Measurements from ENCODE around the gene MADCAM1.

Gene MADCAM1

DNA sequence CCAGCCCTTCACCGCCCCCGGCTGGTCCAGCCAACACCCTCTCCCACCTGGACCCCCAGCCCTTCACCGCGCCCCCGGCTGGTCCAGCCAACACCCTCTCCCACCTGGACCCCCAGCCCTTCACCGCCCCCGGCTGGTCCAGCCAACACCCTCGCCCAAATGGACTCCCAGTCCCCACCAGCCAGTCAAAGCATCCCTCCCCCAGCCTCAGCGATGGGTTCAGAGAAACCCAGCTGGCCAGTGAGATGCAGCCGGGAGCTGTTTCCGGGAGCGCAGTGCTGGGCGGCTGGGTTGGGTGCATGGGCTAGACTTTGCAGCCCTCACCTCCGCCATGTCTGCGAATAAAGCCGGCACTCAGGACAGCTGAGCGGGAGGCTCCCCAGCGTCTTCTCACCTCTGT is 28.7 kb downstream of the MADCAM1 start (continued):
- TF ChIP-seq, protein P1, sequence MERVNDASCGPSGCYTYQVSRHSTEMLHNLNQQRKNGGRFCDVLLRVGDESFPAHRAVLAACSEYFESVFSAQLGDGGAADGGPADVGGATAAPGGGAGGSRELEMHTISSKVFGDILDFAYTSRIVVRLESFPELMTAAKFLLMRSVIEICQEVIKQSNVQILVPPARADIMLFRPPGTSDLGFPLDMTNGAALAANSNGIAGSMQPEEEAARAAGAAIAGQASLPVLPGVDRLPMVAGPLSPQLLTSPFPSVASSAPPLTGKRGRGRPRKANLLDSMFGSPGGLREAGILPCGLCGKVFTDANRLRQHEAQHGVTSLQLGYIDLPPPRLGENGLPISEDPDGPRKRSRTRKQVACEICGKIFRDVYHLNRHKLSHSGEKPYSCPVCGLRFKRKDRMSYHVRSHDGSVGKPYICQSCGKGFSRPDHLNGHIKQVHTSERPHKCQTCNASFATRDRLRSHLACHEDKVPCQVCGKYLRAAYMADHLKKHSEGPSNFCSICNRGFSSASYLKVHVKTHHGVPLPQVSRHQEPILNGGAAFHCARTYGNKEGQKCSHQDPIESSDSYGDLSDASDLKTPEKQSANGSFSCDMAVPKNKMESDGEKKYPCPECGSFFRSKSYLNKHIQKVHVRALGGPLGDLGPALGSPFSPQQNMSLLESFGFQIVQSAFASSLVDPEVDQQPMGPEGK (CRISPR knock-in tag; IDR thresholded peaks at IDR 0.05; ENCODE audit: borderline replicate concordance), result no peak
- no peak for TF ChIP-seq ZFP30 (CRISPR knock-in tag; IDR thresholded peaks at IDR 0.05)
- TF ChIP-seq, protein P2, sequence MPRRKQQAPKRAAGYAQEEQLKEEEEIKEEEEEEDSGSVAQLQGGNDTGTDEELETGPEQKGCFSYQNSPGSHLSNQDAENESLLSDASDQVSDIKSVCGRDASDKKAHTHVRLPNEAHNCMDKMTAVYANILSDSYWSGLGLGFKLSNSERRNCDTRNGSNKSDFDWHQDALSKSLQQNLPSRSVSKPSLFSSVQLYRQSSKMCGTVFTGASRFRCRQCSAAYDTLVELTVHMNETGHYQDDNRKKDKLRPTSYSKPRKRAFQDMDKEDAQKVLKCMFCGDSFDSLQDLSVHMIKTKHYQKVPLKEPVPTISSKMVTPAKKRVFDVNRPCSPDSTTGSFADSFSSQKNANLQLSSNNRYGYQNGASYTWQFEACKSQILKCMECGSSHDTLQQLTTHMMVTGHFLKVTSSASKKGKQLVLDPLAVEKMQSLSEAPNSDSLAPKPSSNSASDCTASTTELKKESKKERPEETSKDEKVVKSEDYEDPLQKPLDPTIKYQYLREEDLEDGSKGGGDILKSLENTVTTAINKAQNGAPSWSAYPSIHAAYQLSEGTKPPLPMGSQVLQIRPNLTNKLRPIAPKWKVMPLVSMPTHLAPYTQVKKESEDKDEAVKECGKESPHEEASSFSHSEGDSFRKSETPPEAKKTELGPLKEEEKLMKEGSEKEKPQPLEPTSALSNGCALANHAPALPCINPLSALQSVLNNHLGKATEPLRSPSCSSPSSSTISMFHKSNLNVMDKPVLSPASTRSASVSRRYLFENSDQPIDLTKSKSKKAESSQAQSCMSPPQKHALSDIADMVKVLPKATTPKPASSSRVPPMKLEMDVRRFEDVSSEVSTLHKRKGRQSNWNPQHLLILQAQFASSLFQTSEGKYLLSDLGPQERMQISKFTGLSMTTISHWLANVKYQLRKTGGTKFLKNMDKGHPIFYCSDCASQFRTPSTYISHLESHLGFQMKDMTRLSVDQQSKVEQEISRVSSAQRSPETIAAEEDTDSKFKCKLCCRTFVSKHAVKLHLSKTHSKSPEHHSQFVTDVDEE (CRISPR knock-in tag; IDR thresholded peaks at IDR 0.05), result no peak

DNA sequence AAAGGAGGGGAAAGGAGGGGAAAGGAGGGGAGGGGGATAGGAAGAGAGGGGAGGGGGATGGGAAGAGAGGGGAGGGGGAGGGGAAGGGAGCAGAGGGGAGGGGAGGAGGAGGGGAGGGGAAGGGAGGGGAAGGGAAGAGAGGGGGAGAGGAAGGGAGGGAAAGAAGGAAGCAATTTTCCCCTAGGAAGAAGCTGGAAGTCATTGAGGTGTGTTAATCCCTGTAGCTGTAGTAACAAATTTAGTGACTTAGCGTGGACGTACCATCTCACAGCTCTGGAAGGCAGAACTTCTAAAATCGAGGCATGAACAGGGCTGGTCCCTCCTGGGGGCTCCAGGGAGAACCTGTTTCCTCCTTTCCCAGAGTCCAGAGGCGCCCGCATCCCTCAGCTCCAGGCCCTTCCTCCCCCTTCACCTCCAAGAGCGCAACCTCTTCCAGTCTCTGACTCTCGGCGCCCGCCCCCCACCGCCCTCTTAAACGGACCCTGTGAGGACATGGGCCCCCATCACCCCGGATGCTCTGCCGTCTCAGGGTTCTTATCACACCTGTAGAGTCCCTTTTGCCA is 29.7 kb downstream of the MADCAM1 start:
- TF ChIP-seq TOX (CRISPR knock-in tag; IDR thresholded peaks at IDR 0.05; ENCODE audit: borderline replicate concordance), result no peak
- no peak for TF ChIP-seq ESRRG (CRISPR knock-in tag; IDR thresholded peaks at IDR 0.05)
- no peak for TF ChIP-seq TCF4 (CRISPR knock-in tag; IDR thresholded peaks at IDR 0.05; ENCODE audit: borderline replicate concordance)
- TF ChIP-seq, protein P1 (CRISPR knock-in tag; IDR thresholded peaks at IDR 0.05; ENCODE audit: borderline replicate concordance), result no peak
- no peak for TF ChIP-seq GLIS3 (CRISPR knock-in tag; IDR thresholded peaks at IDR 0.05)
- TF ChIP-seq, protein P3, sequence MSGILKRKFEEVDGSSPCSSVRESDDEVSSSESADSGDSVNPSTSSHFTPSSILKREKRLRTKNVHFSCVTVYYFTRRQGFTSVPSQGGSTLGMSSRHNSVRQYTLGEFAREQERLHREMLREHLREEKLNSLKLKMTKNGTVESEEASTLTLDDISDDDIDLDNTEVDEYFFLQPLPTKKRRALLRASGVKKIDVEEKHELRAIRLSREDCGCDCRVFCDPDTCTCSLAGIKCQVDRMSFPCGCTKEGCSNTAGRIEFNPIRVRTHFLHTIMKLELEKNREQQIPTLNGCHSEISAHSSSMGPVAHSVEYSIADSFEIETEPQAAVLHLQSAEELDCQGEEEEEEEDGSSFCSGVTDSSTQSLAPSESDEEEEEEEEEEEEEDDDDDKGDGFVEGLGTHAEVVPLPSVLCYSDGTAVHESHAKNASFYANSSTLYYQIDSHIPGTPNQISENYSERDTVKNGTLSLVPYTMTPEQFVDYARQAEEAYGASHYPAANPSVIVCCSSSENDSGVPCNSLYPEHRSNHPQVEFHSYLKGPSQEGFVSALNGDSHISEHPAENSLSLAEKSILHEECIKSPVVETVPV (CRISPR knock-in tag; IDR thresholded peaks at IDR 0.05), result no peak
- TF ChIP-seq ZNF70 (CRISPR knock-in tag; IDR thresholded peaks at IDR 0.05), result no peak
- no peak for TF ChIP-seq BACH2 (CRISPR knock-in tag; IDR thresholded peaks at IDR 0.05; ENCODE audit: borderline replicate concordance)
- TF ChIP-seq ZFP3 (CRISPR knock-in tag; IDR thresholded peaks at IDR 0.05), result no peak
- ATAC-seq, result no peak

DNA sequence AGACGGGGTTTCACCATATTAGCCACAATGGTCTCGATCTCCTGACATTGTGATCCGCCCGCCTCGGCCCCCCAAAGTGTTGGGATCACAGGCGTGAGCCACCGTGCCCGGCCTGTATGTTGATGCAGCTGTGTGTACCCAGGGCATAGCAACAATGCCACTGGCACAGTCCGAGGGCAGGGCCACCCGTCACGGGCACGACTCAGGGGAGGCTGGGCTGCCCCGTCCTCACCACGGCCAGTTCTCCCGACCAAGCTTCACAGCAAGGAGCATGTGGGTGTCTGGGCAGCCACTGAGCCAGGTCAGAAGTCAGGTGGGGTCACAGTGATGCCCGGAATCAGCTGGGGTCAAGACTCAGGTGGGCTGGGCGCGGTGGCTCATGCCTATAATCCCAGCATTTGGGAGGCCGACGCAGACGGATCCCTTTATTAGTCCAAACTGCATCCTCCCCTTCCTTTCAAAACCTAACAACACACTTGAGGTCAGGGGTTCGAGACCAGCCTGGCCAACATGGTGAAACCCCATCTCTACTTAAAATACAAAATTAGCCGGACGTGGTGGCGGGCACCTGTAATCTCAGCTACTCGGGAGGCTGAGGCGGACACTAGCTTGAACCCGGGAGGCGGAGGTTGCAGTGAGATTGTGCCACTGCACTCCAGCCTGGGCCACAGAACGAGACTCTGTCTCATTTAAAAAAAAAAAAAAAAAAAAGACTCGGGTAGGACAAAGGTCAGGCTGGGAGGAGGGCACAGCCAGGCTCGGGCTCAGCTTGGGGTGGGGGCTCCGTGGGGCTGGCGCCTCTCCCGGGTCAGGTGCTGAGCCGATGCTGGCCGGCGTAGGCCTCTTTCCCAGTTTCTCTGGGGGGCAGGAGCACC is 34.1 kb downstream of the MADCAM1 start:
- no peak for ATAC-seq
- TF ChIP-seq, protein P3 (CRISPR knock-in tag; IDR thresholded peaks at IDR 0.05), result no peak
- TF ChIP-seq GLIS3 (CRISPR knock-in tag; IDR thresholded peaks at IDR 0.05) (no peak), PPARA (CRISPR knock-in tag; IDR thresholded peaks at IDR 0.05; ENCODE audit: borderline replicate concordance) (no peak), ESRRG (CRISPR knock-in tag; IDR thresholded peaks at IDR 0.05) (no peak), ZNF565 (CRISPR knock-in tag; conservative IDR thresholded peaks at IDR 0.05; ENCODE audit: low read depth) (no peak), TCF4 (CRISPR knock-in tag; IDR thresholded peaks at IDR 0.05; ENCODE audit: borderline replicate concordance) (no peak), ZNF8 (CRISPR knock-in tag; IDR thresholded peaks at IDR 0.05) (no peak), SNAI2 (CRISPR knock-in tag; IDR thresholded peaks at IDR 0.05) (no peak), OSR1 (CRISPR knock-in tag; IDR thresholded peaks at IDR 0.05) (no peak), ZC3H10 (CRISPR knock-in tag; IDR thresholded peaks at IDR 0.05) (no peak), BACH2 (CRISPR knock-in tag; IDR thresholded peaks at IDR 0.05; ENCODE audit: borderline replicate concordance) (no peak), ARNTL (CRISPR knock-in tag; IDR thresholded peaks at IDR 0.05; ENCODE audit: borderline replicate concordance, low read depth) (no peak), CSDC2 (CRISPR knock-in tag; IDR thresholded peaks at IDR 0.05) (no peak)
- TF ChIP-seq, protein P2 (CRISPR knock-in tag; IDR thresholded peaks at IDR 0.05), result no peak
- TF ChIP-seq, protein P1 (CRISPR knock-in tag; IDR thresholded peaks at IDR 0.05; ENCODE audit: borderline replicate concordance), result no peak
